HL-60/S4 treated with retinoic acid at 250 ng/mL for 4 days and 3 days (cell line): ENCODE results near the gene TSPAN11.
"Not testable (repeated sequence)": the region's sequence is repeated elsewhere in the genome, so short reads cannot be mapped to it uniquely, and the experiment has no call there.

Source experiments
- in situ Hi-C: fragments of 300-500 bp; cut with MboI; formaldehyde crosslinking; loops from 2 replicates; pipeline ENCODE4 v1.7.0; 2022; ENCODE audit warnings: low sequenced_read_pairs

Gene TSPAN11

GRCh38 chr12:31017535-31017934, 91.0 kb downstream of the TSPAN11 start:
- in situ Hi-C loops: no loop called here

GRCh38 chr12:31018106-31018789, 91.7 kb downstream of the TSPAN11 start:
- in situ Hi-C loops: no loop called here

- in situ Hi-C loops: no loop called here
Measured at GRCh38 chr12:31018790-31019505, 92.4 kb downstream of the TSPAN11 start.

- in situ Hi-C loops: no loop called here
Measured at GRCh38 chr12:31019561-31019960, 93.0 kb downstream of the TSPAN11 start.

- in situ Hi-C loops: no loop called here
Measured at GRCh38 chr12:31019976-31020375, 93.4 kb downstream of the TSPAN11 start.

- in situ Hi-C loops: no loop called here
Measured at GRCh38 chr12:31020385-31021166, 94.0 kb downstream of the TSPAN11 start.

GRCh38 chr12:31021181-31021580, 94.6 kb downstream of the TSPAN11 start:
- in situ Hi-C loops: no loop called here

GRCh38 chr12:31021809-31022494, 95.4 kb downstream of the TSPAN11 start:
- in situ Hi-C loops: no loop called here

GRCh38 chr12:31023271-31023724, 96.8 kb downstream of the TSPAN11 start:
- in situ Hi-C loops: no loop called here

GRCh38 chr12:31026202-31026601, 99.7 kb downstream of the TSPAN11 start:
- in situ Hi-C loops: no loop called here

GRCh38 chr12:31027006-31027405, 100.5 kb downstream of the TSPAN11 start:
- in situ Hi-C loops: not testable (repeated sequence)

- in situ Hi-C loops: no loop called here
Measured at GRCh38 chr12:31029468-31029867, 102.9 kb downstream of the TSPAN11 start.

- in situ Hi-C loops: no loop called here
Measured at GRCh38 chr12:31029916-31030562, 103.5 kb downstream of the TSPAN11 start.

- in situ Hi-C loops: no loop called here
Measured at GRCh38 chr12:31031951-31032335, 105.4 kb downstream of the TSPAN11 start.

- in situ Hi-C loops: no loop called here
Measured at GRCh38 chr12:31033146-31033545, 106.6 kb downstream of the TSPAN11 start.

- in situ Hi-C loops: no loop called here
Measured at GRCh38 chr12:31033681-31034080, 107.1 kb downstream of the TSPAN11 start.

GRCh38 chr12:31034372-31034771, 107.8 kb downstream of the TSPAN11 start:
- in situ Hi-C loops: no loop called here

- in situ Hi-C loops: no loop called here
Measured at GRCh38 chr12:31035226-31035625, 108.7 kb downstream of the TSPAN11 start.

- in situ Hi-C loops: no loop called here
Measured at GRCh38 chr12:31035967-31036665, 109.6 kb downstream of the TSPAN11 start.

- in situ Hi-C loops: no loop called here
Measured at GRCh38 chr12:31037028-31037427, 110.5 kb downstream of the TSPAN11 start.
